HG02588 (cell line): Measurements from ENCODE around the gene NOTCH3.

Experiments used
- ATAC-seq: cut with Tn5 transposase; IDR thresholded peaks from one replicate; pipeline ENCODE4 v1.9.1; 2021; ENCODE audit warnings: mild to moderate bottlenecking, moderate library complexity; ENCODE audit not compliant: unreplicated experiment

NOTCH3 gene

DNA sequence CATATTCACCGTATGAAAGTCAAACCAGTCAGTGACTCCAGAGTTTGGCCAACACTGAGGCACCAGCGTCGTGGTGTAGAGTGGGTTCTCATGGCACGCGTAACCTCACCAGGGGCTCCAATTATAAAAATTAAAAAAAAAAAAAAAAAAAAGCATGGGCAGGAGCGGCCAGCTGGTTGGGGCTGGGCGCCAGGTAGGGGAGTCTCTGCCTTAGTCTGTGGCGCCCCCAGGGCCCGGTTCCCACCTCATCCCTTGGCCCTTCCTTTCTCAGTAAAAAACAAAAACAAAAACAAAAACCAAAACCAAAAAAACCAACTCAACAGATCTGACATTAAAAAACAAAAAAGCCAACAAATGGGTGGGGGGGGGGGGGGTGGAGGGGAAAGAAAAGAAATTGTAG is 36.1 kb upstream of the NOTCH3 start:
- no peak for ATAC-seq

DNA sequence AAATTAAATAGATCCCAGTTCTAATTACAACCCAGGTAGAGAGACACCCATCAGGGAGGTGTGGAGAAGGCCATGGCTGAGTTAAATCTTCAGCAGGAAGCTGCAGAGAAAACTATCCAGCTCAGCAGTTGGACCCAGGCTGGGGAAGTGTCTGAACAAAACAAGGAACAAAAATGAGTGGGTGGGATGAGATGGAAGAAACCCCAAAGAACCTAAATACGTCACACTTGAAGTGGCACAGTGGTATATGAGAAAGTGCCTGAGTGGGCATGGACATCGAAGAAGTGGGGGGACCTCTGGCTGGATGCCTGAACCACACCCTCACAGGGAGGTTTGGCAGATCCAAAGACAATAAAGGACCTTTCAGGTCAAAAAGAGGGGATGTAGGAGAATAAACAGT is 35.0 kb upstream of the NOTCH3 start:
- ATAC-seq = no peak

DNA sequence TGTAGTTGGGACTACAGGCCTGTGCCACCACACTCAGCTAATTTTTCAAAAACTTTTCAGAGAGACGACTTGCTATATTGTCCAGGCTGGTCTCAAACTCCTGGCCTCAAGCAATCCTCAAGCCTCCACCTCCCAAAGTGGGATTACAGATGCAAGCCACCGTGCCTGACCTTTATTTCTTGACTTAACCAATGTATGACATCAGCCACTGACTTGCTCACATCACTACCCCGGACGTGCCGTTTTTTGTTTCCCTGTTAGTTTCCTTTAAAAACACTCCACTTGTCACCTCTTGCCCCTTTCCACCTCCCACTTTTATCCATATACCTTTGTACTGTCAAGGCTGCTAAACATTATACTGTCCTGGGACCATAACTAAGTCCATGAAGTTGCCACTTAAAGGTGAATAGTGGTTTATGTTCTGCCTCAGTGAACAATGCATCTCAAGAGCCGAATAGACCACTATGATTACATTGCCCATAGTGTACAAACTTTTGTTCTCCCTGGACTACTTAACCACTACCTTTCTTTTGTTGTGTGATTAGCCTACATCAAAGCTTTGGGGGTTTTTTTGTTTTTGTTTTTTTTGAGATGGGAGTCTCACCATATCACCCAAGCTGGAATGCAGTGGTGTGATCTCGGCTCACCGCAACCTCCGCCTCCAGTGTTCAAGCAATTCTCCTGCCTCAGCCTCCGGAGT is 33.8 kb upstream of the NOTCH3 start:
- no peak for ATAC-seq

DNA sequence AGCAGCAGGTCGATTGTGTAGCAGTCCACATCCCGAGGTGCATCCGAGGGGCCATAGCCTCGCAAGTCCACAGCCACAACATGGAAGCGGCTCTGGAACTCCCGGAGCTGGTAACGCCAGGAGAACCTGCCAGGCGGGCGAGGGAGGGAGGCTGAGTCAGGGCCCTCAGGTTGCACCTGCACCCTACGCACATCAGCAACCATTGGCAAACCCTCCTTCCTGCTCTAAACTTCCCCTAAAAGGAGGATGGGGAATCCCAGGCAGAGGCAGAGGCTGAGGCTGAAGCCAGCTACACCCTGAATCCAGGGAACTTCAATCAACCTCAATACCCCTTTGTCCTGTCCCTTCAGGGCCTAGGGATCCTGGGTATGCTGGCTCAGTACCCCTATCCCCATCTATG is 30.5 kb upstream of the NOTCH3 start:
- ATAC-seq = no peak

DNA sequence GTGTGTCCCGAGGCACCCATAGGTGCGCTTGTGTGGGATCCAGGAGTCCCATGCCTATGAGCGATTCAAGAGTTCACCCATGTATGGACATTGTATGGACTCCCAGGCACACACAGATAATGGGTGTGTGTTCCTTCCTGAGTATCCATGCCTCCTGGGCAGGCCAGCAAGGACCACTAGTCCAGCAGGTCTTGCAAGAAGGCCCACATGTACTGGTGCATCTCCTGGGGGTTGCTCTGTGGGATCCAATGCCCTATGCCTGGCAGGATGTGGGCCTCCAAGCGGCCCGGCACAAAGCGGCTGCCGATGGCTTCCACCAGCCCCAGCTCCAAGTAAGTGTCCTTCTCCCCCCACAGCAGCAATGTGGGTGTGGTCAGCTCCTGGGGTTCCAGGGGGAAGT is 26.5 kb upstream of the NOTCH3 start:
- ATAC-seq = no peak

DNA sequence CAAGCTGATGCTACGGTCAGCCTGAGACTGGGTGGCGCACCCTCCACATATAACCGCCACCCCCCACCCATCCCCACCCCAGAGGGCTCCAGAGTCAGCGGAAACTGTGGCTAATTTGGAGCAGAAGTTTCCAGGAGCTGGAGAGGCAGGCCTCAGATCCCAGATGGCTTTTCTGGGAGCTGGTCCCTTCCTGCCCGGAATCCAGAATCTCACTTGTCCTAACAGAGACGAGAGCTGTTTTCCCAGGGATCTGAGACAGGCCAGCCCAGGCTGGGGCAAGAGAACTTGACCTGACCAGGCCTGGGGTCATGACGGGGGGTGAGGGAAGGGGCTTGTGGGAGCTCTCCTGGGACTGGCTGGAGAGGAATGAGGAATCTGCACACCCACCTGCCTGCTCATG is 25.0 kb upstream of the NOTCH3 start:
- no peak for ATAC-seq

DNA sequence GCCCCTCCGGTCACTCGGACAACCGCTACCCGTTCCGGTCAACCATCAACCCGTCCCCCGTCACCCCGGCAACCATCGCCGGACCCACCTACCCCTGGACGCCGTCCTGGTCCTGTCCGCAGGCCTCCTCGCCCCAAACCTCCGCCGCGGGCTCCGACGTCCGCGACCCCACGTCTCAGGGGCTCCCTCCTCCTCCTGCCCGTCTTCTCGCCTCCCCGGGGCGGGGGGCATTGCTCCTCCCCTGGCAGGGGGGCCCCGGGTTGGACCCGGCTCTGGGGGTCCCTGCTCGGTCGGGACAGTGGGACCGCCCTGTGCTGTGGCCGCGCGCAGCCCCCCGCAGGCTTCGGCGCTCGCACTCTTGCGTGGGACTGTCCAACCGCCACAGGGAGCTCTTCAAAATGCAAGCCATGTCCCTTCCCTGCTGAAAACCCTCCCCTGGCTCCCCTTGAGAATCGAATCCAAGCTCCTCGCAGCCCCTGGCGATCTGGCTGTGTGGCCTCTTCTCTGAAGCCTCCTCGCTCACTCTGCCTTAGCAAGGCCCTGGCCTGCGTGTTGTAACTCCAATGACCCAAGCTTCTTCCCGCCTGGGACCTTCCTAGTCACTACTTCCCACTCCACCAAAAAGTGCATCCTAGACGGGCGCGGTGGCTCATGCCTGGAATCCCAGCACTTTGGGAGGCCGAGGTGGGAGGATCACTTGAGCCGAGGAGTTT is 23.0 kb upstream of the NOTCH3 start:
- no peak for ATAC-seq

DNA sequence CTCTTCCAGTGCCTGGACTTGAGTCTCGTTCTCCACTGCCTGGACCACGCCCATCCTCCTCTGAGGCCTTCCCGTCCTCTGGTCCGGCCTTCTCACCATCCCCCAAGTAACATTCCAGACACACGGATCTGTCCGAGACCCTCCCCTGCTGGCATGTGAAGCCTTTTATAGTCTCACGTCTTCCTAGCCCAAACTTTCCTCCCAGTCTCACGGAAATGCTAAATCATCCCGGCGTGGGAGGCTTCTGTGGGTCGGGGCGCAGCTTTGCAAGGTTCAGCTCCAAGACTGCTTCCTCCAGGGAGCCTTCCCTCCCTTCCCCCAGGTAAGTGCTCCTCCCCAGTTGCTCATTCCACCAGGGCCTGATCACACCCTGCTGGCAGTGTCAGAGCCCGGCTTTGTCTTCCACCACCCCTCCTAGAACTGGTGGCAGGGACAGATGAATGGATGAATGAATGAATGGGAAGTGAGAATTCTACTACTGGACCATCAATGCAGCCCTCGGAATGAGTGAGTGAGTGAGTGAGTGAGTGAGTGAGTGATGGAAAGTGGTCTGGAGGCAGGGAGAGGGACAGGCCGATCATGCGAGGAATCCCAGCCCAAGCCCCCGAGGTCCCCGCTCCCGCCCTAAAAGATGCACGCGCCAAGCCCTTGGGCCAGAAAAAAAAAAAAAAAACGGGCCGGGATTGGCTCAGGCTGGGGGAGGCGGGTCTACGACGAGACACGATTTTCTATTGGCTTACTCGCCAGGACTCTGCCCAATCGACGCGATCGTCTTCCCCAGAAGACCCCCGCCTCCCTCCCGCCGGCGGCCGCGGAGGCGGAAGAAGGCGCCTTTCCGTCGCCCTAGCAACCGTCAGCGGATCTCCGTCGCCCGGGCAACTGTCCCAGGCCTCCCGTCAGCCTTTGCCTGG is 22.2 kb upstream of the NOTCH3 start:
- peak; percentile 71 for ATAC-seq

DNA sequence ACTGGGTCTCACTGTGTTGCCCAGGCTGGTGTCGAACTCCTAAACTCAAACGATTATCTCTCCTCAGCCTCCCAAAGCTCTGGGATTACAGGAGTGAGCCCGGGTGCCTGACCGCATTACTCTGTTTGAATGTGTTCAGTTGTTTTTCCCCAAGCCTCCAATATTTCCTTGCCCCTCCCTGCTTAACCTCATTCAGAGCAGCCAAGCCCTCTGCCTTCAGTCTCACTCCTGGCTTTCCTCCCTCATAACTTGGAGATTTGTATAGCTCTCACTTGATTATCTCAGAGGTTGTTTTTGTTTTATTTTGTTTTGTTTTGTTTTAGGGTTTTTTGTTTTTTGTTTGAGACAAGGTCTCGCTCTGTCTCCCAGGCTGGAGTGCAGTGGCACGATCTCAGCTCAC is 20.0 kb upstream of the NOTCH3 start:
- no peak for ATAC-seq

DNA sequence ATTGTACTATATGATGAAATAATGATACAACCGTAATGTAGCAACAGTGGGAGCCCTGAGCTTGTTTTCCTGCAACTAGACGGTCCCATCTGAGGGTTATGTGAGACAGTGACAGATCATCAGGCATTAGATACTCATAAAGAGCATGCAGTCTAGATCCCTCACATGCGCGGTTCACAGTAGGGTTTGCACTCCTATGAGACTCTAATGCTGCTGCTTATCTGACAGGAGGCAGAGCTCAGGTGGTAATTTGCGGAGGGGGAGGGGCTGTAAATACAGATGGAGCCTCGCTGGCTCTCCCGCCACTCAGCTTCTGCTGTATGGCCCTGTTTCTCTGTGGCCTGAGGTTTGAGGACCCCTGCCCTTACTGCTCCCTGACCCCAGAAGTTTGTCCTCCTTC is 17.7 kb upstream of the NOTCH3 start:
- ATAC-seq = no peak

DNA sequence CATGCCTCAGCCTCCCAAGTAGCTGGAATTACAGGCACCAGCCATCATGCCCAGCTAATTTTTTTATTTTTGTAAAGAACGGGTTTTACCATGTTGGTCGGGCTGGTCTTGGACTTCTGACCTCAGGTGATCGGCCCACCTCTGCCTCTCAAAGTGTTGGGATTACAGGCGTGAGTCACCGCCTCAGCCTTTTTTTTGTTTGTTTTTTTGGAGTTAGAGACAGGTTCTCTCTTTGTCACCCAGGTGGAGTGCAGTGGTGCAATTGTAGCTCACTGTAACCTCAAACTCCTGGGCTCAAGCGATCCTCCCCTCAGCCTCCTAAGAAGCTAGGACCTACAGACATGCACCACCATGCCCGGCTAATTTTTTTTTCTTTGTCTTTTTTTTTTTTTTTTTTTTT is 15.6 kb upstream of the NOTCH3 start:
- ATAC-seq = no peak

DNA sequence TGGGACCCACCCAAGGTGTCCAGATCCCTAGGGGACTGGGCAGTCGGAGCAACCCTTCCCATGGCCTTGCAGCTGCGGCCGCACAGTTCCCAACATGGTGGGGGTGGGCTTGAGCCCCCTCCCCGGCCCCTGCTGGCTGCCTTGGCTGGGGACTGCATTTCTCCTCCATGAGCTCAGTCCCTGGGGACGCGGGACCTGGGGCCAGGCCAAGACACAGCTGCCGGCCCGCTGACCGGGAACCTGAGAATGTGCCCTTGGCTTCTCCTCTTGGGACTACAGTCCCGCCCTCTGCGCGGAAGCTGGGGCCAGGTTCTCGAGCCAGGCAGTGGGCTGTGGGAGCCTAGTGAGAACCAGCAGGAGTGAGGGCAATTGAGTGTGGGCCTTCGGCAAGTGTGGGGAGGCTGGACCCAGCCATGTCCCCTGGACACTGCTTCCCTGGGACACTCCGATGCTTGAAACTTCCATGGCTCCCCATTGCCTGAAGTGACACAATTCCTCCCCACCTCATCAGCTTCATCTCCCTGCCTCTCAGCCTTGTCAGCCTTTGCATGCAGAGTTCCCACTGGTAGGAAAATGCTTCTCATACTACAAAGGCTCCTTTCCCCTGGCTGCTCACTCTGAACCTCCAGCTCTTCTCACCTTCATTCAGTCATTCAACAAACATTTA is 13.1 kb upstream of the NOTCH3 start:
- no peak for ATAC-seq

DNA sequence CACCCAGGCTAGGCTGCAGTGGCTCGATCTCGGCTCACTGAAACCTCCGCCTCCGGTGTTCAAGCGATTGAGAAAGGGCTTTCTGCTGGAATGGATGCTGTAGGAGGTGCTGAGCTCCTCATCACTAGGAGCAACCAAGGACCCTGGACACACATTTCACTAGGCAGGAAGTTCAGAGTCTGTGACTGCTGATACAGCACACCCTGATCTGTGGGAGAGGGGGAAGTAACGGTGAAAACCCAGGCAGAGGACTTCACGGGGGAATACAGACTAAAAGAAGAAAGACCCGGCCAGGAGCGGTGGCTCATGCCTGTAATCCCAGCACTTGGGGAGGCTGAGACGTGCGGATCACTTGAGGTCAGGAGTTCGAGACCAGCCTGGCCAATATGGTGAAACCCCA is 11.9 kb upstream of the NOTCH3 start:
- no peak for ATAC-seq

DNA sequence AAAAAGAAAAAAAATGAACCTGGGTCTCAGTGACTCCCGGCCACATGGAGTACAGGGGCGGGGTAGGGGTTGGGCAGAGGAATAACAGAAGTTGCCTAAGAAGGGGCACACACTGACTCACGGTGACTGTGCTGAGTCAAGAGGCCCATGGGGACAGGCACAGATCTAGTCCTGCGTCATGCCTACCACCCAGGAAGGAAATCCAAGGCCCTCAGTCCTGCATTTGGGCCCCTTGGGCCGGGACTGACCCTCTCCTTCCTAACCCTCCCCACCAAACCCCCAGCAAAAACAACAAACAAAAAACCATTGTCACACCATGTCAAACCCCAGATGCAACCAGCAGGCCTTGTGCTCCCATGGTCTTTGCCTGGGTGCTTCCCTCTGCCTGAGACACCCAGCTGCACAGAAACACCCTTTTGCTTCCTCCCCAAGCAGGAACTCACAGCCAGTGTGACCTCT is 9.6 kb upstream of the NOTCH3 start:
- no peak for ATAC-seq

DNA sequence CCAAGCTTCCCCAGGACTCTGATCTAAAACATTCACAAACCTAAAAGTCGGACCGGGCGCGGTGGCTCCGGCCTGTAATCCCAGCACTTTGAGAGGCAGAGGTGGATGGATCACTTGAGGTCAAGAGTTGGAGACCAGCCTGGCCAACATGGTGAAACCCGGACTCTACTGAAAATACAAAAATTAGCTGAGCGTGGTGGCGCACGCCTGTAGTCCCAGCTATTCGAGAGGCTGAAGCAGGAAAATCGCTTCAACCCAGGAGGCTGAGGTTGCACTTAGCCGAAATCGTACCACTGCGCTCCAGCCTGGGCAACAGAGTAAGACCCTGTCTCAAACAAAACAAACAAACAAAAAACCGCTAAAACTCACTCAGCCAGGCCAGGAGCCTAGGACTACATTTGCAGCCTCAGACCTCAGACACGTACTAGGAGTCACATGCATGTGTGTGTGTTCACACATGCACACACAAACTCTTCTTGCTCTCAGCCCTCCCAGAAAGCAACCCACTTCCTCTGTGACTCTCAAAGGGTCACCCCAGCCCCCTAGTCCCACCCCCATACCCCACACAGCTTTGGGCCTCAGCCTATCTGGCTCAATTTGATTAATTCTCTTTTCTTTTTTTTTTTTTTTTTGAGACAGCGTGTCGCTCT is 704 bp upstream of the NOTCH3 start:
- no peak for ATAC-seq

DNA sequence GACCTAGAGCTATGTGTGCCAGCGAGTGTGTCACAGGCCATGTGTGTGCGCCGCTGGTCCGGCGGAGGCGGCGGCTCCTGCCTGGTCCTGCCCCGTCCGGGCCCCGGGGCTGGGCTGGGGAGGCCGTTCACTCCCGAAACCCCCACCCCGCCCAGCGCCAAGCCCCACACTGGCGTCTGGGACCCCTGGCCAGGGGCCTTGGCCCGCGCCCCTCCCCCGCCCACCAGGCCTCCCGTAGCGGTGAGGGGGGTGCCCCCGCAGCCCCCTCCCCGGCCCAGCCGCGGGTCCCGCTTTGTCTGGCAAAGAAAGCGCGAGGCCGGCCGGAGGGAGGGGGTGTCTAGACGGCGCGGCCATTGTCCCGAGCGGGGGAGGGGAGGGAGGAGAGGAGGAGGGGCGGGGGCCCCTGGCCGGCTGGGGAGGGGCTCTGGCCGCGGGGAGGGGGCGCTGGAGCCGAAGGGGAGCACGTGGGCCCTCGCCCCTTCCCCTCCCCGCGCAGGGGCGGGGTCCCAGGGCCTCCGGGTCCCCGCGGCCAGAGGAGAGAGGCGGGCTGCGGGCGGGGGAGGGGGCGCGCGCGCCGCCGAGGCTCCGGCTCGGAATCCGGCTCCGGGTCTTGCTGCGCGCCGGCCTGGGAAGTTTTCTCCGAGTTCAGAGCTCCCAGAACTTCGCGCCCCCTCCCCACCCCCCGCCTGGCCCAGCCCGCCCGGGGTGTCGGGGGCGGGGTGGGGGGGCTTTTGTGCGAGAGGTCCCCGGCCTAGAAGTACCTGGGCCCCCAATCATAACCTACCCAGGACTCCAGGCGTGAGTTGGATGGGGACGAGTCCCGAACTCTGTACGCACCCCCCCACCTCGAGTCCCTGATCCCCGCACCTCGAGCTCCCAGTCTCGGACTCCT is 888 bp downstream of the NOTCH3 start:
- no peak for ATAC-seq

DNA sequence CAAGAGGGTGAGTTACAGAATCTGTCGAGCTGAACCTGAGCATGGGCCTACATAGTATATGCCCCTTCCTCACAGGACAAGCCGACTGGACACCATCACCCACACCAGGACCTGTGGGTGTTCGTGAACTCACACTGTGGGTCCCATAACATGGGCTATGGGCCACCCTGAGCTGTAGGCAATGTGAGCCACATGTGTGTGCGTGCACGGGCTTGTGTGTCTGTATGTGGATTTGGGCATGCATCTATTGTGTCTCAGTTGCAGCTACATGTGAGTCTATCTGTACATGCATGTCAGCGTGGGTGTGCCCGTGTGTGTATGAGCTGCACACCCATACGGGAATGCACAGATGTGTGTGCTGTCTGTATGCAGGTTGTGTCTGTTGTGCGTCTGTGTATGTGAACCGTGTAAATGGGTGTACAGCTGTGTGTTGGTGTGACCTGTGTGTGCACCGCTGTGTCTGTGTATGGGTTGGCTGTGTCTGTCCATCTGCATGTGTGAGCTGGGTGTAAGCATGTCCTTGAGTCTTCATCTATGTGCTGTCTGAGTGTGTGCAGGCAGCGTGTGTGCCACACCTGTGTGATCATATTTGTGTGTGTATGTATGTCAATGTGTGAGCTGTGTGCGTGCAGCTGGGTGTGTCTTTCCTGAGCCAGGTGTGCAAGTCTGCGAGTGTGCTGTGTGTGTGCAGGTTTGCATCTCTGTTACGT is 1.7 kb downstream of the NOTCH3 start:
- ATAC-seq = no peak

DNA sequence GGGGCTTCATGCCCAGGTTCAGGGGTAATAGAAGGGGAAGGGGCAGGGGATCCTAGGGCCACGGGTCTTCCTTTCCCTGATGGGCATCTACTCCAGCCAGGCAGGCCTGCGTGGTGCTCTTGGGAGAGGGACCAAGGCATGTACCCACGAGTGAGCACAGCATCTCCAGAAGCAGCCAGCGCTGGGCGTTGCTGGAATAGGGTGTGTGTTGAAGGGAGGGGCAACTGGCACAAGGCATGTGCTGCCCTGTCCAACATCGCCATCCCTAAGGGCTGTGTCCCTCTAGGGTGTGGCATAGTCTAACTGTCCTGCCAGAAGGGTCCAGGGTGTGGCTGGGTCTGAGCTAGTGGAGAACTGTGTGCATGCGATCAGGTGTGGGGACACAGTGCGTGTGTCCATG is 2.9 kb downstream of the NOTCH3 start:
- no peak for ATAC-seq
